SK-N-DZ (cell line): ENCODE results near the gene E2F6.
"Not testable (repeated sequence)": the region's sequence is repeated elsewhere in the genome, so short reads cannot be mapped to it uniquely, and the experiment has no call there.

Experiments used
- DNase-seq: peaks from one replicate; pipeline ENCODE4 v3.0.0-alpha.2; 2015; ENCODE audit warnings: low spot score

E2F6 gene

DNA sequence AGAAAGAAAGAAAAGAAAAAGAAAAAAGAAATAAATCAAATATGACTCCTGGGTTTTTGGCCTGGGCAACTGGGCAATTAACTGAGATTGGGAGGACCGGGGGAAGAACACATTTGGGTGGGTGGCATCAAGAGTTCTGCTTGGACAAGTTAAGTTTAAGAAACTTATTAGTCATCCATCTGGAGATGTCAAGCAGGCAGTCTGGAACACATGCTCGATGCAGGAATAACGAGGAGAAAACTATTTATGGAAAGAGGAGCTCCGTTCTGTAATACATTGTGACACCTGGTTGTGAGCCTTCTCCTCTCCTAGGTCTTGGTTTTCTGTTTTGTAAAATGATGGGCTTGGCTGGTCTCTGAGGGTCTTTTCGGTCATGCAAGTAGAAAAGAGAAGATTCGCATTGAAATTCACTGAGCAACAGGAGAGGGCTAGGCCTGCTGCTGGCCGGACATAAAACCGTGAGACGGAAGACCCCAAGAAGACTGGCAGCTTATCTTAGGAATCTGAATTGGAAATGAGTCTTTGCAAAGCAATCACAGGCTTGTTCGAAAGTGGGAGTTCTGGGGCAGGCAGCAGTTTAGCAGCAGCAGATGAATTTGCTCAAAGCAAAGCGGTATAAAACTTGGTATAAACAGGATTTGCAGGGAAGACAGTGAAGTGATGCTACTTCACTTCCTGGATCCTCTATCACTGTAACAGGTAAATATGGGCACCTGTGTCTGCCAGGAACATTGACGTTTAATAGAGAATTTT is 51.4 kb downstream of the E2F6 start:
- no peak for DNase-seq

DNA sequence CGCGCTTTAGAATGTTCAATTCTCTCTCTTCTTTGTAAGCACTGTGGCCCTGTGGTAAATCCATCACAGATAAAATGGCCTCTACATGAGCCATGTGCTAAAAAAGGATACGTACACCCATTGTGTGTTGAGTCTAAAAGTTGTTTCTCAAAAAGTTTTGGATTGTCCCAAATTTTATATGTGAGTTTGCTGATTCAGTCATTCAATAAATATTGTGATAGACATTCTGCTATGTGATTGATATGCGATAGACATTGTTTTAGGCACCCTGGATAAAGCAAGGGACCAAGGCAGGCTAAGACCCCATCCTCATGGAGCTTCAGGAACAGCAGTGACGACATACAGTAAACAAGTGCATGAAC is 53.5 kb downstream of the E2F6 start:
- no peak for DNase-seq

DNA sequence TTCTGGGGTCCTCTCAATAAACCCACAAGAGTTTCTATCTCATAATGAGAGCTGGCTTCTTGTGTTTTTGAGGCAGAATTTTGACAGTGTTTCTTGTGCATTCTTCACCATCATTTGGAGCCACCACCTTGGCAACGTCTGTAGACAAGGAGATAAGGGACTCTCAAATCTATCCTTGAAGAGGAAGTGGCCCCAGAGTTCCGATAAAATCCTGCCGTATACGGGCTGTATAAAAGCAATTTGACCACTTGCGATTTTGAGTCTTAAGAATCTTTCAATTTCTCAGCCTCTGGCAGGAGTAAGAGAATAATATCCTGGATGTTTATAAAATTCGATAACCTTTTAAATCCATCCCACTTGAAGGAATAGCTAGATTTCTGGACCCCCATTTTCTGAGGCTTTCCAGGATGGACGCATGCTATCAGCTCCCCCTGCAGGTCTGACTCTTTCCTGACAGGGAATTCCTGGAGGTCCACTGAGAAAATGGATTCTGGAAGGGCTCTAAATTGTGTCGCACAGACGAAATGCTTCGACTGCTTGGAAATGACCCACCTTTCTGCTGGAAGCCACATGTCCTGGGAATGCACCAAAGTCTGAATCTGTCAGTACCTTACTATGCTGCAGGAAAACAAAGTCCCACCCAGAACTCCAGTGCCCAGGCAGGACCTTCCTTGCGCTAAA is 54.1 kb downstream of the E2F6 start:
- DNase-seq, result peak; percentile 47

DNA sequence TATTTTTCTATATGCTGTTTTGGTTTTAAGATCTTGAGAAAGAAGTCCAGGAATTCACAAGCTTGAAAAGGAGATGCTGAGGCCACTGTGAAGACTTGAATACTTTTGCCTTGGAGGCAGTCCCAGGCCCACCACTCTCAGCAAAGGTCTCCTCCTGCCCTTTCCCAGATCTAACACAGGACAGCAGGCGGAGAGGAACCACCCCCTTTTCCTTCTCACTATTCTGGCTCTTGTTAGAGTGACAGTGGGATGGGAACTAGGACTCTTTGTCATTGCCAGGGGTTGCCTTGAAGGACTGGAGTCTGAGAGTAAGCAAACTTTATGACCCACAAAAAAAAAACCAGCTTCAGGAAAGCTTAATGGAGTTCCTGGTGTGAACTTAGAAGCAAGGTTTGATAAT is 54.7 kb downstream of the E2F6 start:
- DNase-seq, result no peak

DNA sequence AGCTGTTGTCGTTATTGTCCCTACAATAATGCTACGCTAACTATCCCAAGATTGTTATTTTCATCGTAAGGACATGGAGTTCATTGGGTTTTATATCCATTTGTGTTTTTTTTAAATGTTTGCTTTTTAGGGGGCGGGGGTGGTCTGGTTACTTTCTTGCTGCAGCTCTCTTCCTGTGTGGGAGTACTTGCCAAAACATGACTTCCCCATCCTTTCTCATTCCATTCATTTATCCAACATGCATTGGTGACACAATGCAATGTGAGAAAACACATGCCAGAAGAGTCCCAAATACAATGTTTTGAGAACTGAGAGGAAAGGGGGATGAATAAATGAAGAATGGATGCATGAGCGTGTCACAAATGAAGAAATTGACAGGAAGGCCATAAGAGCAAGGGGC is 55.9 kb downstream of the E2F6 start:
- DNase-seq, result no peak

DNA sequence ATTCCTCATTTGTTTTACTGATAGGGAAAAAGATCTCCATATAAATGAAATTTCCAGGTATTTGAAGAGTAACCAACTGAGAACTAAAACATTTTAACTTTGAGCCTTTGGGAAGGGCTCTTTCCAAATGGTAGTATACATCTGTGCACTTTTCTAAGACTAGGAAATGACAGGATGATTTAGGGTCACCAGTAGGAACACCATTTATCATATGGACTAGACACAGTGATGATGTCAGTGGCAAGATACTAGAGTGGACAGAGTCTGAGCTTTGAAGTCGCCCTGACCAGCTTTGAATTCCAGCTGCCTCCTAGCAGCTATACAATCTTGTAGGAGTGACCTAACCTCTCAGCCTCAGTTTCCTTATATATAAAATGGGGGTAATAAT is 56.4 kb downstream of the E2F6 start:
- no peak for DNase-seq

DNA sequence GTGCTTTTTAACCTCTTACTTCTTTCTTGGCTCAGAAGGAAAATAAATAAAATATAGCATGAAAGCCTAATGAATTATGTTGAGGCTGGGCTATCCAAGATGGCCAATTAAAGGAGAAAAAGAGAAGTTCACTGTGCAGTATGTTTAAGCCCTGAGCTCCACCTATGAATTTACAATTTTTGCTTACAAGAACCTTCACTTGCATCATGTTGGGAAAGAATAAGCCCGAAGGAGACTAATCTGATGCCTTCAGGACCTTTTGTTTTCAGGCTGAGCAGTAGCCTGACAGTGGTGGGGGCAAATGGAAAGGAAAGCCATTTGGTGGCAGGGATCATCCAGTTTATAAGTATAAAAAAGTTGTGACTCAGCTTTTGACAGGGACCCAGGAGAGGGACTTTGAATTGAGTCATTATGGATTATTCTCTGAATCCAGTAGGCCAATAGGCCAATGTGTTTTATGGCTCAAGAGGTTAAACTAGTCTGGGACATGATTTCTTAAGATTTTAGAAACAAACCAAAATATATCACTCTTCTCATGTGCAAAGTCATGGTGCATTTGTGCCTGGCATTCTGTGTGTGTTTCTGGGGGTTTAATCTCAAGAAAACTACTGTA is 56.9 kb downstream of the E2F6 start:
- no peak for DNase-seq

DNA sequence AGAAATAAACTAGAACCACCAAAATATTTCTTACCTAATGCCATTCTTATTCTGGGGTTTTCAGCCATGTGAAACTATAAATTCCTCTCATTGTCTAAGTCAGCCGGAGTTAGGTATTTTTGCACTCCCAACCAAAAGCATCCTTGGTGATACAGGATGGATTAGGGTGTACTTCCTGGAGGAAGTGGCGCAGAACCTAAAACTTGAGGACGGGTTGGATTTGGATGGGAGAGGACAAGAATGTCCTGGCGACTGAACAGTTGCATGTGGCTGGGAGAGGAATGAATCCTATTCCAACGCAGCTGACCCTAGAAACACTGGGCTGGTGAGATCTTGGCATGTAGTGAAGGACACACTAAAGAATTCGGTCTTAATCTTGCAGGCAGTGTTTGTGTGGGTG is 58.5 kb downstream of the E2F6 start:
- no peak for DNase-seq

DNA sequence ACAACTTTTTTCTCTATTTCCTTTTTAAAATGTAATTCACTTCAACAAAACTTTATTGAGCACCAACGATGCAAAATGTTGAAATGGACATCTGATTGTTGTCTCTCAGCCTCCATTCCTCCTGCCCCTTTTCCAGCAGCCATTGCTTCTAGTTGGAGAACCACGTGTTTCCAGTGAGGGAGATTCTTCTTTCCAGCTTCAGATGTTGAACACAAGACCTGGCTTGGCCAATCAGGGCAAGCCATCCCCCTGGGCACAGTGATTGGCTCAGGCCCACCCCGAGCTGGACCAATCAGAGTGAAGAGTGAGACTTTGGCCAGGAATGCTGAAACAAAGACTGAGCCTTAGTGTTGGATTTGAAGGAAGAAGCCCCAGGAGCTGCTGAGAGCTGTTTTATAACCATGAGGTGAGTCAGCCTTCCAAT is 59.0 kb downstream of the E2F6 start:
- DNase-seq, result peak; percentile 64

DNA sequence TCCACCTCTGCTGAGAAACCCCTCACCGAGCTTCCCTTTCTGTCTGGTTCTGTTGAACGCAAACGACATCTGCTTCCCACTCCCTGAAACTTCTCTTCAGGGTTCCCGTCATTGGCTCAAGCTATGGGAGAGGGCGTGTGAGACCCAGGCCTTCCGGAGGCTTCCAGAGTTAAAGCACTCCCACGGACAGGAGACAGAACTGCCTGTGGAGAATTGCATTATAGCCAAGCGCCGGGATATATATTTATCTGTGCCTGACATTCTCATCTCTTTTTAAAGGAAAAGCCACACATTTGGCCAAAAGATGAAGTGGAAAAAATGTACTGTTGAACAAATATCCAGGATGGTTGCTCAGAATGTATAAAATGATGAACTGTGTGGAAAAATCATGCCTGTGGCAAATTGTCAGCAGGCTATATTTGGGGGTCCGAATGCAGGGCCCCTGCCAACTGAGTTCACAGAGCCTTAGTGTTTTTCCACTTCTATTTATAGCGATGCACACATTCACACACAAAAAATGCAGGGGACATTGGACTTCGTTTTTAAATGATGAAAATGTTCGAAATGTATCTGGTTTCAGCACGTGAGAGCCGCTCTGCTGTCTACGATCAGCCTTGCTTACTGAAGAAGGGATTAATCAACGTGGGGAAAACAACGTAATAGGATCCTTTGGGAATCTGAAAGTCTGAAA is 59.5 kb downstream of the E2F6 start:
- peak; percentile 19 for DNase-seq

DNA sequence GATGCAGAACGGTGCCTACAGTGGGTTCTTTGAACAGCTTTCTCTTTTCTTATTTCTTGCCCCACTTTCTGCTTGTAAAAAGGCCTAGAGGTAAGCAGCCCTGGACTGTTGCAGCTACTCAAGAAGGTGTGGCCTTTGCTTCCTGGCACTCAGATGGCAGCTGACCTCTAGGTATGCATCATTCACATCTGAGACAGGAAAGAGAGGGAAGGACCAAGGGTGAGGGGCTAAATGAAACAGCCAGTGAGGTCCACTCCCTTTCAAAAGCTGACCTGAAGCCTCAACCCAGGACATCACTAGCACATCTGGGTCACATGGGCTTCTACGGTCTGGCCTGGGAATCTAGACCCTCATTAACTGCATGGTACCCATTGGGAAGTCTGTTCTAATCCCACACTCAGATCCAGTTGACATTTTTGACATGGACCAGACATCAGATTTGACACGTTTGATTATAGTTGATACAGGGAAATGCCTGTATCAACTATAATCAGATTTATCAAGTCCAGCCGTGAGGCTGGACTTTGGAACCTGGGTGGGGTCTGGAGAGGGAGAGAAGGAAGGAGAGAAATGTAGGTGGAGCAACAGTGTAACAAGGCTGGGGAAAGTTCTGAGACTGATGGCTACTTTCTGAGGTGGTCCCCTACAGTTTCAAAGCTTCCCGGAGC is 60.2 kb downstream of the E2F6 start:
- DNase-seq, result peak; percentile 46

DNA sequence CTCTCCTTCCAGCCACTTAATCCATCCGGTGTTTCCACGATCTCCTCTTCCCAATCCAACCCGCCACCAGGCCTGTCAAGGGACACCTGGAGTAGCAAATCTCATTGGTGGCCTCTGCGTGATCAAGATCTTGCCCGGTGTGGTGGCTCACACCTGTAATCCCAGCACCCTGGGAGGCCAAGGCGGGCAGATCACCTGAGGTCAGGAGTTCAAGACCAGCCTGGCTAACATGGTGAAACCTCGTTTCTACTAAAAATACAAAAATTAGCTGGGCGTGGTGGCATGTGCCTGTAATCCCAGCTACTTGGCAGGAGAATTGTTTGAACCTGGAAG is 60.9 kb downstream of the E2F6 start:
- DNase-seq, result not testable (repeated sequence)

DNA sequence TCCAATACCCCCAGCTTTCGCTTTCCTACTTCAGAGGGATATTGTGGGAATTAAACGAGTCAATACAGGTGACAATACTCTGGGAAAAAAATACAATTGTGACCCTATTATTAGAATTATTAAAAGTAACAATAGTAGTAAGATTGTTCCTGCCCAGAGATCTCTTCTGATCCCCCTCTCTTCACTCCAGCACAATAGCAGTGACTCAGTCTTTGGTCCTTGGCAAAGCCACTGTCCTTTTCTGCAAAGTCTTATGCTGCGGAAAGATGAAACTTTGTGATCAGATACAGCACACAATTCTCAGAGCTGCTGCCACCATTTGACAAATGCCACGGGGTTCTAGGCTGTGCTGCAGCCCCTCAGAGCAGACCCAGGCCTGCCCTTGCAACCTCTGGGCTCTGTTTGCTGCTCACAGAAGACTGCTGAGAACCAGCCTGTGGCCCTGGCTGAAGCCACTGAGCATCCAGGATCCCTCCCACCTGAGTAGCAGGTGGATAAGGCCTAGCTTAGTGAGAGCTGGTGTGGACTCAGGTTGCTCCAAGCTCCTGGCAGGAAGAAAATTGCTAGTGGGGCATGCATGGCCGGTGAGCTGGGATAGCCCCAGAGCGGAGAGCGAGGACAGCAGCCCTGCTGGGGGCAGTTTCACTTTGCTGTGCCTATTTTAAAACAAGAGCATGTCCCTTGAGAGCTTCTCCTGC is 61.4 kb downstream of the E2F6 start:
- no peak for DNase-seq

DNA sequence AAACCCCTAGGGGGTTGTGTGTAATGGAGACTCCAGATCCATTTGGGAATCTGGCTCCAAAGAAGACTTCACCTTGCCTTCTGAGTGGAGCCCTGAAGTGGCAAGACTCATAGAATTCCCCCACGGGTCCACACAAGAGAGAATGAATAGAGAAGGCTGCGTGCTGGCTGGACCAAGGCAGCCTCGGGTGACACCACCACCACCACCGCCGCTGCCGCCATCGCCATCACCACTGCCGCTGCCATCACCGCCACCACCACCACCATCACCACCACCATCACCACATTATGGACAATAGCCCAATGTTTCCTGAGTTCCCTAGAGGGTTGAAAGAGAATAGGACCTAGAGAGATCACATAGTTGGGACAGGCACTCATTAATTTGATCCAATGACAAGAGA is 63.5 kb downstream of the E2F6 start:
- no peak for DNase-seq

DNA sequence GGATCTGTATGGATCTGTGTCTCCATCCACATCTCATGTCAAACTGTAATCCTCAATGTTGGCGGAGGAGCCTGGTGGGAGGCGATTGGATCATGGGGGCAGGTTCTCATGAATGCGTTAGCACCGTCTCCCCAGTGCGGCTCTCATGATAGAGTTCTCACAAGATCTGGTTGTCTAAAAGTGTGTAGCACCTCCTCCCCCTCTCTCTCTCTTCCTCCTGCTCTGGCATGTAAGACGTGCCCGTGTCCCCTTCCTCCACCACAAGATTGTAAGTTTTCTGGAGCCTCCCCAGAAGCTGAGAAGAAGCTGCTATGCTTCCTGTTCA is 66.6 kb downstream of the E2F6 start:
- DNase-seq, result no peak

DNA sequence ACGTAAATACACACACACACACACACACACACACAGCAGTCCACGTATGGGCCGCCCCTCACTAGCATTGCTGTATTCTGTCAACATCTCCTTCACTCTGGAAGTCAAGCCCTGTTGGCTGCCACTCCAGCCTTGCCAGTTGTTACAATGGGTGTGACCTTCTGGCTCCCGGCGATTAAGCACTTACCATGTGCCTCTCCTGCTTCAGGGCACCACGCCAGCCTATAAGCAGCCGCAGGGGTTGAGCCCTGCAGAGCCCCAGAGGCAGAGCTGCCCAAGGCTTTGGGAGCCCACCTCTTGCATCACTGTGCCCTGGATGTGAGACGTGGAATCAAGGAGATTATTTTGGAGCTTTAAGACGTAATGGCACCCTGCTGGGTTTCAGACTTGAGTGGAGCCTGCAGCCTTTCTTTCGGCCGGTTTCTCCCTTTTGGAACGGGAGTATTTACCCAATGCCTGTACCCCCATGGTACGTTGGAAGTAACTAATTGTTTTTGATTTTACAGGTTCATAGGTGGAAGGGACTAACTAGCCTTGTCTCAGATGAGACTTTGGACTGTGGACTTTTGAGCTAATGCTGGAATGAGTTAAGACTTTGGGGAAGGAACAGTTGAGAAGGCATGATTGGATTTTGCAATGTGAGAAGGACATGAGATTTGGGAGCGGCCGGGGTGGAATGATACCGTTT is 67.1 kb downstream of the E2F6 start:
- no peak for DNase-seq

DNA sequence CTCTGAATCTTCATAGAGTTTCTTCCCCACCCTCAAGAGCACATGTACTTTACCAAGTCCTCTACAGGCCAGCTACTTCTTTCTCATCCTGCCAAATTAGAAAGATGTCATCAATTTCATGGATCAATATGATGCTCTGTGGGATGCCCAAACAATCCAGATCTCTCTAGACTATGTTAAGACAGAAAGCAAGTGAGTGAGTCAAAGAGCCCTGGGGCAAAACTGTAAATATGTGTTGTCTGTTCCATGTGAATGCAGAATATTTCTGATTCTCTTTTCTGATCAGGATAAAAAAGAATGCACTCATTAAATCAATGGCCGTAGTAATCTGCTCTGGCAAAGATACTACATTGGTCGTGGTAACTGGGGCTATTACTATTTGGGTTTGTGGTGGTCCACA is 68.4 kb downstream of the E2F6 start:
- DNase-seq, result no peak

DNA sequence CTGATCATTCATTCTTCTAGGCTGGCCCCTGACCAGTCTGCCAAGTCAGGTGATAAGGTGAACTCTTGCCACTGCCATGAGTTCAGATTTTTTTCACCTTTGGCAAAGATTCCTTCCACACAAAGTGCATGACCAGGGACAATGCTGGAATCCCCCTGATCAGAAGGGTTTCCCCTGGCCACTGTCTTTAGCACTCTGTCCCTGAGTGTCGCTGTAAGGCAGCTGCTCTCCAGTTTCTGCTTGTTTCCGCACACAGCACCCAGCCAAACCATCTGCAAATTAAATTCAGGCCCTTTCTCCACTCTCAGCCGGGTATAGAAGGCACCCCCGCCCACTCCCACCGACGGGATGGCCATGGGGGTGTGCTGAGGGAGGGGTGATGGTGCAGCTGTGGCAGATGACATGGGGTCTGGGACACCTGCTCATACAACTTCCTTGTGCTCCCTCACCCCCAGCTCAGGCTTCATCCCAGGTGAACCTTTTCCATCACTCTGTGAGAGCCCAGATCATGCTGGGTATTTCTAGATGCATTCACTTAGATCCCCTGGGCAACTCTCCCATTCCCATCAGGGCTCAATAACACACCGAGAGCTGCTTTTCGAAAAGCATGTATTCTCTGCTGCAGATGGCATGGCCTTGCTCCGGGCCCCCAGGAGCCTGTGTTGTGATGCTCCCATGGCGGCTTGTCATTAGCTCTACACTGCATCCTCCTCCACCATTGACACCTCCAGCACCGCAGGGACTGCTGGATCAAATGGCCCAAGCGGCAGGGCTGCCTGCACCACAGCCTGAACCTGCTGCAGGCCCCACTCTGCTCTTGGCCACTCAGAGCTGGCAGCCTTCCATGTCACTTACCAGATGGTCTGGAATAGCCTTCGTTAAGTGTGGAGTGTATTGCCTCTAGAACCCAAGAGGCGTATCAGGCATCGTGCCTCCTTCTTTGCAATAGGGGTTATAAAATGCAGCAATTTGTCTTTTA is 69.2 kb downstream of the E2F6 start:
- DNase-seq, result no peak

DNA sequence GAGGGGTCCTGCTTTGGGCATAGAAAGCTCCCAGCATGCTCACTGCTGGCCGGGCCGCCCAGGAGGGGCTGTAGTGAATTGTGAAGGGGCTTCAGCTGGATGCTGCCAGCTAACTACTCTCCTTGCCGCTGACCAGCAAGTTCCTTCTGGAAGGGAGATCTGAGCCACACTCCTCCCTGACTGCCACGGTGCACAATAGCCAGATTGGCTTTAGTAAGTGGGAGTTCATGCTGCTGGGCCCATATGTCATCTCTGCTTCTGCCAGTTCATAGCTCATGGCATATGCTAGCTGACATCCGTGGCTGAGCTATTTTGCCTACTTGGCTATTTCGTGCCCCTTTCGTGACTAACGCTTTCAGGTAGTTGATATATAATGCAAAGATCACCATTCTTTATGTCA is 69.9 kb downstream of the E2F6 start:
- DNase-seq, result no peak

DNA sequence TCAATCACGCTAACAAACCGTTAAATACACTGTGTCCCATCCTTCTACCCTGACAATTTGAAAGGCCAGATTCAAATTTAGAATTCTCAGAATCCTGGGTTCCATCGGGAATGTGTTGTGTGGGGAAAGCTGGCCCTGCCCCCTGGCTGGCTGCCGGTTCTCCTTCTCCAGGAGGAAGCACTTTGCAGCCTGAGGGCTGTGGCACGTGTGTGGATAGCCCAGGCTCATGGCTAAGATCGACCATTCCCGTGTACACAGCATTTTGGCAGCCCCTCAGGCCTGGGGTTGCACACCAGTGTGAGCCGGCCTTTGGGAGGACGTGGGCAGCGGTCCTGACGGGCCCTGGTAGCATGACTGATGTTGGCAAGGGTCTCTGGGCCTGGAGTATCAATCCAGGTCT is 70.6 kb downstream of the E2F6 start:
- DNase-seq, result no peak
